IMR-90 (cell line): ENCODE data around the gene APP. TPM values are rescaled to one million over a fixed set of nuclear protein-coding genes. Genes with fewer than 3 reads are reported as not detected.

Experiments
- ATAC-seq: fragments of 200-7000 bp; cut with Tn5 transposase; 2 replicates; pipeline ENCODE4 v1.9.1; 2020; ENCODE audit warnings: low read depth, mild to moderate bottlenecking, moderate library complexity
- BruUV-seq: library from RNA; stranded (reverse); fragments of 400-500 nt; replicated peaks from 2 replicates; lab custom pipeline; 2021; lab: Mats Ljungman, UMichigan
- CTCF ChIA-PET: fragments of 300-600 bp; formaldehyde crosslinking; extraction: SDS; loops from one replicate; lab custom pipeline; 2021; ENCODE audit warnings: antibody characterized with exemption; lab: Yijun Ruan, JAX
- POLR2A ChIA-PET: fragments of 300-600 bp; sonication (Branson Sonifier 250); formaldehyde crosslinking; loops from one replicate; lab custom pipeline; 2022; ENCODE audit warnings: antibody characterized with exemption; ENCODE audit not compliant: unreplicated experiment; lab: Charles Lee
- DNase-seq: peaks from one replicate; pipeline ENCODE4 v3.0.0; 2013
- H2AFZ ChIP-seq: replicated peaks from 2 replicates; pipeline ENCODE3; 2013; ENCODE audit warnings: low read length, mild to moderate bottlenecking; ENCODE audit not compliant: poor library complexity
- H2AK5ac ChIP-seq: 2 replicates; pipeline ENCODE4 v1.6.1; 2013; ENCODE audit warnings: low read depth, low read length, inconsistent platforms
- H2AK9ac ChIP-seq: replicated peaks from 2 replicates; pipeline ENCODE3; 2013; ENCODE audit warnings: mild to moderate bottlenecking, low read depth, low read length, moderate library complexity; ENCODE audit not compliant: poor library complexity
- H2BK120ac ChIP-seq: 2 replicates; pipeline ENCODE4 v1.6.1; 2013; ENCODE audit warnings: low read depth, low read length, inconsistent platforms
- H2BK15ac ChIP-seq: 3 replicates; pipeline ENCODE4 v1.6.1; 2013; ENCODE audit warnings: low read depth, low read length, inconsistent platforms
- H2BK20ac ChIP-seq: 2 replicates; pipeline ENCODE4 v1.6.1; 2013; ENCODE audit warnings: low read depth, mild to moderate bottlenecking, inconsistent platforms, low read length, moderate library complexity
- H2BK5ac ChIP-seq: 2 replicates; pipeline ENCODE4 v1.6.1; 2013; ENCODE audit warnings: mild to moderate bottlenecking, low read depth, low read length, inconsistent platforms; ENCODE audit not compliant: poor library complexity, severe bottlenecking
- H3K14ac ChIP-seq: replicated peaks from 2 replicates; pipeline ENCODE4 v1.6.1; 2013; ENCODE audit warnings: low read depth, low read length, inconsistent platforms
- H3K18ac ChIP-seq: 2 replicates; pipeline ENCODE4 v1.6.1; 2013; ENCODE audit warnings: low read depth, low read length, control low read depth
- H3K23ac ChIP-seq: 2 replicates; pipeline ENCODE4 v1.6.1; 2013; ENCODE audit warnings: low read depth, low read length, inconsistent platforms
- H3K27ac ChIP-seq: 2 replicates; pipeline ENCODE4 v1.5.1; 2013; ENCODE audit warnings: mild to moderate bottlenecking, control low read depth, low read length; ENCODE audit not compliant: insufficient read depth
- H3K27me3 ChIP-seq: 2 replicates; pipeline ENCODE4 v1.6.1; 2013; ENCODE audit warnings: low read length; ENCODE audit not compliant: control insufficient read depth, insufficient read depth
- H3K36me3 ChIP-seq: 2 replicates; pipeline ENCODE4 v1.6.1; 2013; ENCODE audit warnings: low read length, mixed read lengths; ENCODE audit not compliant: control insufficient read depth, insufficient read depth
- H3K4ac ChIP-seq: 2 replicates; pipeline ENCODE4 v1.6.1; 2013; ENCODE audit warnings: low read depth, low read length, inconsistent platforms
- H3K4me1 ChIP-seq: 2 replicates; pipeline ENCODE4 v1.6.1; 2013; ENCODE audit warnings: low read length, mixed read lengths; ENCODE audit not compliant: control insufficient read depth, insufficient read depth
- H3K4me2 ChIP-seq: 2 replicates; pipeline ENCODE4 v1.6.1; 2013; ENCODE audit warnings: low read depth, mild to moderate bottlenecking, control low read depth, low read length, moderate library complexity
- H3K4me3 ChIP-seq: 2 replicates; pipeline ENCODE4 v1.5.1; 2013; ENCODE audit warnings: low read depth, mild to moderate bottlenecking, control low read depth, low read length, moderate library complexity; ENCODE audit not compliant: insufficient read depth
- H3K56ac ChIP-seq: 2 replicates; pipeline ENCODE4 v1.6.1; 2013; ENCODE audit warnings: low read length, inconsistent platforms; ENCODE audit not compliant: insufficient read depth; ENCODE audit errors: extremely low read depth
- H3K79me1 ChIP-seq, 2 experiments: 2 replicates each; pipeline ENCODE4 v1.6.1; 2013; ENCODE audit warnings: low read length in 2 of 2, inconsistent platforms in 1 of 2, low read depth in 1 of 2
- H3K9ac ChIP-seq: 2 replicates; pipeline ENCODE4 v1.6.1; 2013; ENCODE audit warnings: low read depth, low read length, control low read depth
- H3K9me1 ChIP-seq: 2 replicates; pipeline ENCODE4 v1.6.1; 2013; ENCODE audit warnings: low read length, inconsistent platforms; ENCODE audit not compliant: insufficient read depth
- H3K9me3 ChIP-seq: 2 replicates; pipeline ENCODE4 v1.6.1; 2013; ENCODE audit warnings: low read length; ENCODE audit not compliant: control insufficient read depth, insufficient read depth
- H4K20me1 ChIP-seq: 2 replicates; pipeline ENCODE4 v1.6.1; 2013; ENCODE audit warnings: low read length, inconsistent platforms; ENCODE audit not compliant: insufficient read depth
- H4K5ac ChIP-seq: 2 replicates; pipeline ENCODE4 v1.6.1; 2013; ENCODE audit warnings: mild to moderate bottlenecking, low read depth, low read length, control low read depth
- H4K8ac ChIP-seq, 2 experiments: 2 replicates each; pipeline ENCODE4 v1.6.1; 2013; ENCODE audit warnings: low read depth in 2 of 2, low read length in 2 of 2, control low read depth in 1 of 2, inconsistent platforms in 1 of 2
- H4K91ac ChIP-seq: 2 replicates; pipeline ENCODE4 v1.6.1; 2013; ENCODE audit warnings: low read depth, low read length, inconsistent platforms; ENCODE audit not compliant: insufficient read depth
- CEBPB ChIP-seq: IDR thresholded peaks from 2 replicates; pipeline ENCODE4 v1.6.1; 2012; ENCODE audit warnings: low read depth, low read length, improper control_type of control experiment
- CTCF ChIP-seq: conservative IDR thresholded peaks from 2 replicates; pipeline ENCODE4 v1.5.1; 2012; ENCODE audit warnings: mild to moderate bottlenecking, low read depth, low read length, improper control_type of control experiment
- FOS ChIP-seq: fragments of 150-350 bp; IDR thresholded peaks from 2 replicates; pipeline ENCODE4 v1.6.1; 2016; ENCODE audit warnings: low read depth, low read length
- MAZ ChIP-seq: IDR thresholded peaks from 2 replicates; pipeline ENCODE4 v1.6.1; 2012; ENCODE audit warnings: low read depth, mild to moderate bottlenecking, low read length, improper control_type of control experiment, moderate library complexity, borderline replicate concordance
- RAD21 ChIP-seq: IDR thresholded peaks from 2 replicates; pipeline ENCODE4 v1.6.1; 2012; ENCODE audit warnings: low read length, improper control_type of control experiment
- RFX5 ChIP-seq: IDR thresholded peaks from 2 replicates; pipeline ENCODE4 v1.8.0; 2012; ENCODE audit warnings: low read depth, mild to moderate bottlenecking, low read length, moderate library complexity
- WGBS, 2 experiments: methylation state at CpG; one replicate each; pipeline versions ENCODE4 v1.1.5 to v1.1.7; 2013; ENCODE audit warnings: missing lambda C conversion rate in 2 of 2; ENCODE audit not compliant: insufficient read length in 1 of 2; ENCODE audit errors: extremely low coverage in 2 of 2; 5-methylcytosine and 5-hydroxymethylcytosine counted together
- dilution Hi-C: fragments of 300-500 bp; cut with HindIII; formaldehyde crosslinking; loops from one replicate; pipeline ENCODE4 v1.14.3; 2018; ENCODE audit warnings: low sequenced_read_pairs; ENCODE audit not compliant: unreplicated experiment
- in situ Hi-C: fragments of 300-500 bp; cut with MboI; formaldehyde crosslinking; loops from 3 replicates; pipeline ENCODE4 v1.14.3; 2019; ENCODE audit warnings: low sequenced_read_pairs, inconsistent platforms, mixed read lengths
- intact Hi-C: fragments of 100-400 bp; cut with micrococcal nuclease; formaldehyde crosslinking; loops from 2 replicates; pipeline ENCODE4 v1.10.0; 2022
- polyA plus RNA-seq, 3 experiments: library from polyadenylated mRNA; depleted of rRNA; stranded (reverse); fragments of >200 nt; gene quantifications; 2 replicates each; pipeline ENCODE4 v1.2.3, GENCODE V29; 2012; ENCODE audit warnings: low replicate concordance in 1 of 3
- total RNA-seq: library from RNA; depleted of rRNA; stranded (reverse); fragments of >200 nt; gene quantifications from 2 replicates; pipeline ENCODE4 v1.2.3, GENCODE V29; 2012

APP gene
- total and polyA plus RNA-seq, 2 of the 4 experiments (the other 2 are of a cell fraction) = 191 to 530 TPM

GRCh38 chr21:26019236-26019635 lies 151.3 kb downstream of the APP start:
- BruUV-seq = no TSS peak
- ChIA-PET CTCF (no interaction called here), POLR2A (no interaction called here)
- no peak overlapping the region for H3K56ac ChIP-seq
- in situ Hi-C loops = no loop called here
- H4K91ac ChIP-seq = no peak overlapping the region
- peaks cover 6% of the 10 kb centered on the region for H3K36me3 ChIP-seq
- H3K4ac ChIP-seq = no peak overlapping the region
- H3K79me1 ChIP-seq = peaks cover 13 to 39% of the 10 kb centered on the region in 2 experiments
- H2AFZ ChIP-seq = no peak overlapping the region
- no peak overlapping the region for H2AK5ac ChIP-seq
- H3K23ac ChIP-seq = no peak overlapping the region
- no peak overlapping the region for H4K8ac ChIP-seq
- no peak overlapping the region for H3K4me2 ChIP-seq
- TF ChIP-seq CEBPB (no peak), CTCF (no peak), RAD21 (no peak), FOS (no peak), RFX5 (no peak), MAZ (no peak)
- no peak overlapping the region for H3K4me3 ChIP-seq
- H3K9ac ChIP-seq = no peak overlapping the region
- peaks cover 7% of the 10 kb centered on the region for H3K9me1 ChIP-seq
- no peaks in the 10 kb centered on the region for H3K4me1 ChIP-seq
- H3K18ac ChIP-seq = no peak overlapping the region
- dilution Hi-C loops = no loop called here
- H2BK20ac ChIP-seq = no peak overlapping the region; the same call in 1 of the 2 replicates
- no peak overlapping the region for H2BK15ac ChIP-seq
- no peak overlapping the region for H2BK5ac ChIP-seq
- no peak overlapping the region for H3K14ac ChIP-seq
- WGBS, 2 experiments = no CpG with 5 or more reads among the region's 1 CpG
- no peak overlapping the region for H3K27ac ChIP-seq
- H3K27me3 ChIP-seq = no peaks in the 10 kb centered on the region
- no peak overlapping the region for H2AK9ac ChIP-seq
- H3K9me3 ChIP-seq = no peaks in the 10 kb centered on the region
- H2BK120ac ChIP-seq = no peak overlapping the region
- ATAC-seq (no peak), DNase-seq (no peak)
- intact Hi-C loops = no loop called here
- H4K5ac ChIP-seq = no peak overlapping the region
- H4K20me1 ChIP-seq = no peaks in the 10 kb centered on the region
